ENCODE measurements around the gene EIF1. TPM values are rescaled to one million over a fixed set of nuclear protein-coding genes. Genes with fewer than 3 reads are reported as not detected.

The EIF1 gene
- polyA plus RNA-seq, 1 donor: 784 TPM

- DNase-seq (ENCODE audit: low read depth): no peak
These were observed 47.1 kb downstream of the EIF1 start for GRCh38 chr17:41735744-41736143.

- DNase-seq (ENCODE audit: low read depth): no peak
These were observed 48.4 kb downstream of the EIF1 start for GRCh38 chr17:41736983-41737679.

GRCh38 chr17:41737680-41738023 is 49.0 kb downstream of the EIF1 start:
- no peak for DNase-seq (ENCODE audit: low read depth)

- peak; percentile 35 for DNase-seq (ENCODE audit: low read depth)
These were observed 49.6 kb downstream of the EIF1 start for GRCh38 chr17:41738077-41738800.

- no peak for DNase-seq (ENCODE audit: low read depth)
These were observed 50.1 kb downstream of the EIF1 start for GRCh38 chr17:41738801-41739112.

- DNase-seq (ENCODE audit: low read depth): no peak
These were observed 51.1 kb downstream of the EIF1 start for GRCh38 chr17:41739661-41740352.

- no peak for DNase-seq (ENCODE audit: low read depth)
These were observed 51.8 kb downstream of the EIF1 start for GRCh38 chr17:41740506-41740905.

GRCh38 chr17:41741709-41742108 is 53.0 kb downstream of the EIF1 start:
- DNase-seq (ENCODE audit: low read depth): no peak

Other genes starting within 250 kb of the EIF1 start
- gene KRT38, start 247.9 kb upstream of the EIF1 start, polyA plus RNA-seq (ENCODE audit: insufficient read length): not detected
- not detected for gene KRT32, start 221.5 kb upstream of the EIF1 start, polyA plus RNA-seq (ENCODE audit: insufficient read length)
- not detected for gene KRT35, start 207.7 kb upstream of the EIF1 start, polyA plus RNA-seq (ENCODE audit: insufficient read length)
- not detected for gene KRT36, start 199.0 kb upstream of the EIF1 start, polyA plus RNA-seq (ENCODE audit: insufficient read length)
- not detected for gene KRT13, start 183.3 kb upstream of the EIF1 start, polyA plus RNA-seq (ENCODE audit: insufficient read length)
- 0.11 TPM for gene KRT15, start 170.0 kb upstream of the EIF1 start, polyA plus RNA-seq (ENCODE audit: insufficient read length)
- 0.28 TPM for gene KRT19, start 160.6 kb upstream of the EIF1 start, polyA plus RNA-seq (ENCODE audit: insufficient read length)
- not detected for gene KRT9, start 116.8 kb upstream of the EIF1 start, polyA plus RNA-seq (ENCODE audit: insufficient read length)
- gene KRT14, start 102.0 kb upstream of the EIF1 start, polyA plus RNA-seq (ENCODE audit: insufficient read length): not detected
- not detected for gene KRT16, start 76.1 kb upstream of the EIF1 start, polyA plus RNA-seq (ENCODE audit: insufficient read length)
- 0.71 TPM for gene KRT17, start 64.3 kb upstream of the EIF1 start, polyA plus RNA-seq (ENCODE audit: insufficient read length)
- gene GAST, start 23.4 kb downstream of the EIF1 start, polyA plus RNA-seq (ENCODE audit: insufficient read length): not detected
- 0.04 TPM for gene HAP1, start 45.8 kb downstream of the EIF1 start, polyA plus RNA-seq (ENCODE audit: insufficient read length)
- gene JUP, start 97.8 kb downstream of the EIF1 start, polyA plus RNA-seq (ENCODE audit: insufficient read length): 31.0 TPM
- 39.5 TPM for gene P3H4, start 123.1 kb downstream of the EIF1 start, polyA plus RNA-seq (ENCODE audit: insufficient read length)
- gene FKBP10, start 124.1 kb downstream of the EIF1 start, polyA plus RNA-seq (ENCODE audit: insufficient read length): 114 TPM
- 34.6 TPM for gene NT5C3B, start 147.3 kb downstream of the EIF1 start, polyA plus RNA-seq (ENCODE audit: insufficient read length)
- gene KLHL10, start 148.9 kb downstream of the EIF1 start, polyA plus RNA-seq (ENCODE audit: insufficient read length): 0.18 TPM
- 4.9 TPM for gene KLHL11, start 176.5 kb downstream of the EIF1 start, polyA plus RNA-seq (ENCODE audit: insufficient read length)
- gene ACLY, start 230.1 kb downstream of the EIF1 start, polyA plus RNA-seq (ENCODE audit: insufficient read length): 44.4 TPM
- gene ODAD4, start 241.7 kb downstream of the EIF1 start, polyA plus RNA-seq (ENCODE audit: insufficient read length): 0.80 TPM

All from forelimb muscle (tissue), 1 donor.